Smooth muscle cell (in vitro differentiated cells): Measurements from ENCODE around the gene EPN2. TPM values are rescaled to one million over a fixed set of nuclear protein-coding genes. Genes with fewer than 3 reads are reported as not detected.

Source experiments
- DNase-seq: peaks from one replicate; lab custom pipeline; 2025; ENCODE audit not compliant: unreplicated experiment; lab: John Stamatoyannopoulos, UW
- H2AFZ ChIP-seq: fragments of 200-600 bp; sonication (generic); 2 replicates; pipeline ENCODE4 v1.6.0; 2016; ENCODE audit warnings: antibody characterized with exemption, low read depth, mild to moderate bottlenecking
- H3F3A ChIP-seq: fragments of 200-600 bp; sonication (generic); 2 replicates; pipeline ENCODE4 v1.6.0; 2017; ENCODE audit warnings: antibody characterized with exemption, low read depth
- H3K27ac ChIP-seq: fragments of 200-600 bp; sonication (generic); 2 replicates; pipeline ENCODE4 v1.5.1; 2016; ENCODE audit warnings: low read depth, mild to moderate bottlenecking
- H3K27me3 ChIP-seq: fragments of 200-600 bp; sonication (generic); 2 replicates; pipeline ENCODE4 v1.6.1; 2016; ENCODE audit warnings: low read depth, mild to moderate bottlenecking
- H3K36me3 ChIP-seq: fragments of 200-600 bp; sonication (generic); 2 replicates; pipeline ENCODE4 v1.5.1; 2016; ENCODE audit warnings: low read depth
- H3K4me1 ChIP-seq: fragments of 200-600 bp; sonication (generic); 2 replicates; pipeline ENCODE4 v1.5.1; 2016; ENCODE audit warnings: low read depth
- H3K4me2 ChIP-seq: fragments of 200-600 bp; sonication (generic); 2 replicates; pipeline ENCODE4 v1.6.0; 2016; ENCODE audit warnings: mild to moderate bottlenecking
- H3K4me3 ChIP-seq: fragments of 200-600 bp; sonication (generic); 2 replicates; pipeline ENCODE4 v1.5.1; 2016; ENCODE audit warnings: mild to moderate bottlenecking
- H3K79me2 ChIP-seq: fragments of 200-600 bp; sonication (generic); 2 replicates; pipeline ENCODE4 v1.6.0; 2016; ENCODE audit warnings: low read depth, mild to moderate bottlenecking
- H3K9ac ChIP-seq: fragments of 200-600 bp; sonication (generic); 2 replicates; pipeline ENCODE4 v1.6.0; 2016; ENCODE audit warnings: low read depth
- H3K9me3 ChIP-seq: fragments of 200-600 bp; sonication (generic); replicated peaks from 2 replicates; pipeline ENCODE4 v1.5.1; 2016; ENCODE audit warnings: low read depth
- H4K20me1 ChIP-seq: fragments of 200-600 bp; sonication (generic); 2 replicates; pipeline ENCODE4 v1.6.0; 2016; ENCODE audit warnings: low read depth
- WGBS: methylation state at CpG from one replicate; pipeline ENCODE4 v1.1.7; 2016; ENCODE audit warnings: low lambda C conversion rate; 5-methylcytosine and 5-hydroxymethylcytosine counted together
- polyA plus RNA-seq: library from polyadenylated mRNA; unstranded; fragments of >200 nt; fragmentation: Nextera tagmentation; extraction: Ambion mirVana; gene quantifications from 2 replicates; pipeline ENCODE4 v1.2.1, GENCODE V29; 2016
- total RNA-seq: library from RNA; depleted of rRNA; stranded (reverse); fragments of >200 nt; gene quantifications from 2 replicates; pipeline ENCODE4 v1.2.3, GENCODE V29; 2014
- TF ChIP-seq, protein P1 (sequence below): fragments of 200-600 bp; sonication (generic); IDR thresholded peaks from 2 replicates; pipeline ENCODE4 v1.5.1; 2017; ENCODE audit warnings: borderline replicate concordance, mild to moderate bottlenecking, antibody characterized with exemption; ENCODE audit not compliant: insufficient read depth, poor library complexity, severe bottlenecking

Gene EPN2
- total and polyA plus RNA-seq, 2 experiments from 2014 or later: 27.6 to 46.7 TPM

DNA sequence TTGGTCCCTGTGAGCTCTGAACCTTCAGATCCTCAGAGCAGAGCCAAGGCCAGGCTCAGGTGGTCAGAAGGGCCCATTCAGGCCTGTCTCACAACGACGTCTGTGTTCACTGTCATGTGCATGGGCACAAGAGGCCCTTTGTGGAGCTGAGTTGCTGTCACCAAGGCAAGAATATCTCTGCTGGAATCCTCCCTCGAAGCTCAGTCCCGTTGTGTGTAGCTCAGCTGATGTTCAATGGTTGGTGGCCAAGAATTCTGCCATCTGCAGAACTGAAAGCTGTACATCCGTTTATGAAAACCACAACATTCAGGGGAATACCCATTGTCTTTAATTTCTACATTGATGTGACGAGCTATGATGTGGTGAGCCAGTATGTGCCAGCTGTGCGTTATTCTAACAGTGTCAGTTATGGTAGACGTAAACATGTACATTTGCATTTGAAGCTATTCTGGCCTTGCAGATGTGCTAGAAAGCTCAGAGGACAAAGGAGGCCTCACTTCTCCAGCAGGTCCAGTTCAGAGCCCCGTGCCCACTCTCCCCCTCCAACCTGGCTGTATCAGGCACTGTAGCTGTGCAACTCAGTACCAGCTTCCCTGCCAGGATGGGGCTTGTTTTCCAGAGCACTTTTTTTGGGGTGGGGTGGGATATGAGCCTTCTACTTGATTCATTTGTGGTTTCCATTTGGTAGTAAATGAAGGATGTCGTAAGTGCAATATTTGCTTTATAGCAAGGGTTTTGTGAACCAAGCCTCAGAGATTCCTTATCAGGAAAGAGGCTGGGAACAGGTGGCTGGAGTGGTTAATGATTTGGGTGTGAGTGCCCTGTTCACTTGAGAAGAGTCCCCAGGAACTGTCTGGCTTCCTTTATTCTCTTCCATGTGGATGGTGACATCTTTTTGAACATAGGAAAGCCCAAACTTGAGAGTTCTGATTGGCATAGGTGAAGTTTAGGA is 69.3 kb downstream of the EPN2 start:
- Histone ChIP-seq H3K4me3 (no peak overlapping the region), H3K79me2 (peaks cover 7% of the 10 kb centered on the region), H3K9ac (no peak overlapping the region), H3K36me3 (no peaks in the 10 kb centered on the region), H3K9me3 (no peaks in the 10 kb centered on the region), H3K4me2 (no peak overlapping the region), H3K4me1 (no peaks in the 10 kb centered on the region), H3K27ac (no peak overlapping the region), H2AFZ (no peak overlapping the region), H4K20me1 (peaks cover 92% of the 10 kb centered on the region), H3F3A (no peaks in the 10 kb centered on the region), H3K27me3 (no peaks in the 10 kb centered on the region)
- WGBS: 96% methylated on average over 10 of the region's 10 CpGs
- DNase-seq: no peak
- TF ChIP-seq, protein P1, sequence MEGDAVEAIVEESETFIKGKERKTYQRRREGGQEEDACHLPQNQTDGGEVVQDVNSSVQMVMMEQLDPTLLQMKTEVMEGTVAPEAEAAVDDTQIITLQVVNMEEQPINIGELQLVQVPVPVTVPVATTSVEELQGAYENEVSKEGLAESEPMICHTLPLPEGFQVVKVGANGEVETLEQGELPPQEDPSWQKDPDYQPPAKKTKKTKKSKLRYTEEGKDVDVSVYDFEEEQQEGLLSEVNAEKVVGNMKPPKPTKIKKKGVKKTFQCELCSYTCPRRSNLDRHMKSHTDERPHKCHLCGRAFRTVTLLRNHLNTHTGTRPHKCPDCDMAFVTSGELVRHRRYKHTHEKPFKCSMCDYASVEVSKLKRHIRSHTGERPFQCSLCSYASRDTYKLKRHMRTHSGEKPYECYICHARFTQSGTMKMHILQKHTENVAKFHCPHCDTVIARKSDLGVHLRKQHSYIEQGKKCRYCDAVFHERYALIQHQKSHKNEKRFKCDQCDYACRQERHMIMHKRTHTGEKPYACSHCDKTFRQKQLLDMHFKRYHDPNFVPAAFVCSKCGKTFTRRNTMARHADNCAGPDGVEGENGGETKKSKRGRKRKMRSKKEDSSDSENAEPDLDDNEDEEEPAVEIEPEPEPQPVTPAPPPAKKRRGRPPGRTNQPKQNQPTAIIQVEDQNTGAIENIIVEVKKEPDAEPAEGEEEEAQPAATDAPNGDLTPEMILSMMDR: no peak

DNA sequence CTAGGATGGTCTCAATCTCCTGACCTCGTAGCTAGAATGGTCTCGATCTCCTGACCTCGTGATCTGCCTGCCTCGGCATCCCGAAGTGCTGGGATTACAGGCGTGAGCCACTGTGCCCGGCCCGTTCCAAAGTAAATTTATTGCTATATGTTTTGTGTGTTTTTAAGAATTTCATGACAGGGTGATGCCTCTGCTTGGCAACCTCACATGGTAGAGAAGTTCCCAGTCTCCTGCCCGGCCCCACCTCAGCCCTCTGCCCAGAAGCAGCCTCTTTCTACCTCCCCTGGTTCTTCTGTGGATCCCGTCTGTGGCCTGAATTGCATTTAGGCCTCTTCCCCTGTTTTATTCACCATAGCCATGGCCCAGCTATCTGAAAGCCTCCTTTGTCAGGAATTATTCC is 70.4 kb downstream of the EPN2 start:
- Histone ChIP-seq H3K9me3 (no peaks in the 10 kb centered on the region), H3K4me2 (no peak overlapping the region), H4K20me1 (peaks cover 82% of the 10 kb centered on the region), H2AFZ (no peak overlapping the region), H3K79me2 (peaks cover 7% of the 10 kb centered on the region), H3F3A (no peaks in the 10 kb centered on the region), H3K36me3 (no peaks in the 10 kb centered on the region), H3K27ac (no peak overlapping the region), H3K27me3 (no peaks in the 10 kb centered on the region), H3K4me1 (no peaks in the 10 kb centered on the region), H3K9ac (no peak overlapping the region), H3K4me3 (no peak overlapping the region)
- no peak for DNase-seq
- WGBS: 95% methylated on average over 10 of the region's 10 CpGs
- TF ChIP-seq, protein P1: no peak

GRCh38 chr17:19308398-19308797 is 71.2 kb downstream of the EPN2 start:
- H4K20me1 ChIP-seq: peaks cover 73% of the 10 kb centered on the region
- no peak overlapping the region for H3K27ac ChIP-seq
- peaks cover 7% of the 10 kb centered on the region for H3K79me2 ChIP-seq
- H3K4me2 ChIP-seq: no peak overlapping the region
- H3K9ac ChIP-seq: no peak overlapping the region
- TF ChIP-seq, protein P1: no peak
- no peak overlapping the region for H3K4me3 ChIP-seq
- no peaks in the 10 kb centered on the region for H3K36me3 ChIP-seq
- H3K27me3 ChIP-seq: no peaks in the 10 kb centered on the region
- DNase-seq: no peak
- no peak overlapping the region for H2AFZ ChIP-seq
- H3K9me3 ChIP-seq: no peaks in the 10 kb centered on the region
- H3K4me1 ChIP-seq: no peaks in the 10 kb centered on the region
- 97% methylated on average over 8 of the region's 8 CpGs for WGBS
- H3F3A ChIP-seq: no peaks in the 10 kb centered on the region
